Stimulated activated CD4-positive, alpha-beta T cell treated with anti-CD3 and anti-CD28 coated beads, TNF-alpha, amount 100 ng/mL, for 1 hour (primary cell): ENCODE measurements around the gene PAQR5.
"Not testable (repeated sequence)": the region's sequence is repeated elsewhere in the genome, so short reads cannot be mapped to it uniquely, and the experiment has no call there.

ENCODE experiments used
- DNase-seq, 3 donors: peaks; one replicate each; pipeline ENCODE4 v3.0.0-alpha.2; 2020; ENCODE audit warnings: low read depth in 3 of 3, low spot score in 1 of 3

The PAQR5 gene

GRCh38 chr15:69346112-69346511, 47.4 kb downstream of the PAQR5 start:
- no peak for DNase-seq

- DNase-seq, result no peak
Observed at GRCh38 chr15:69351333-69351732, 52.6 kb downstream of the PAQR5 start.

- DNase-seq, result no peak
Observed at GRCh38 chr15:69351884-69352283, 53.2 kb downstream of the PAQR5 start.

GRCh38 chr15:69357773-69358771, 59.4 kb downstream of the PAQR5 start:
- no peak for DNase-seq

- DNase-seq, result no peak
Observed at GRCh38 chr15:69358850-69359249, 60.1 kb downstream of the PAQR5 start.

- no peak for DNase-seq
Observed at GRCh38 chr15:69359722-69360121, 61.0 kb downstream of the PAQR5 start.

- no peak for DNase-seq
Observed at GRCh38 chr15:69360642-69361041, 61.9 kb downstream of the PAQR5 start.

GRCh38 chr15:69367236-69367635, 68.5 kb downstream of the PAQR5 start:
- DNase-seq, result no peak

- no peak for DNase-seq
Observed at GRCh38 chr15:69369631-69370030, 70.9 kb downstream of the PAQR5 start.

- DNase-seq, result no peak
Observed at GRCh38 chr15:69373406-69373805, 74.7 kb downstream of the PAQR5 start.

GRCh38 chr15:69375151-69375790, 76.6 kb downstream of the PAQR5 start:
- DNase-seq, result no peak

GRCh38 chr15:69377216-69377970, 78.7 kb downstream of the PAQR5 start:
- DNase-seq, result no peak

- no peak for DNase-seq
Observed at GRCh38 chr15:69380100-69380725, 81.5 kb downstream of the PAQR5 start.

- no peak for DNase-seq
Observed at GRCh38 chr15:69380726-69381105, 82.0 kb downstream of the PAQR5 start.

GRCh38 chr15:69382176-69382575, 83.5 kb downstream of the PAQR5 start:
- DNase-seq, result not testable (repeated sequence)

GRCh38 chr15:69384066-69384465, 85.4 kb downstream of the PAQR5 start:
- not testable (repeated sequence) for DNase-seq

- DNase-seq, result no peak
Observed at GRCh38 chr15:69384626-69385598, 86.2 kb downstream of the PAQR5 start.

GRCh38 chr15:69385831-69386230, 87.1 kb downstream of the PAQR5 start:
- DNase-seq, result no peak

- DNase-seq, result no peak
Observed at GRCh38 chr15:69386284-69386683, 87.6 kb downstream of the PAQR5 start.

- DNase-seq, result no peak
Observed at GRCh38 chr15:69388260-69388705, 89.6 kb downstream of the PAQR5 start.
